Measurements from ENCODE around the gene FTCDNL1. TPM values are rescaled to one million over a fixed set of nuclear protein-coding genes. Genes with fewer than 3 reads are reported as not detected.

The FTCDNL1 gene
- total RNA-seq, 1 donor from 2014 or later, result 1.2 TPM

- H3K4me3 Mint-ChIP-seq (ENCODE audit: low read depth), result no peak overlapping the region
- TF ChIP-seq, protein P1, sequence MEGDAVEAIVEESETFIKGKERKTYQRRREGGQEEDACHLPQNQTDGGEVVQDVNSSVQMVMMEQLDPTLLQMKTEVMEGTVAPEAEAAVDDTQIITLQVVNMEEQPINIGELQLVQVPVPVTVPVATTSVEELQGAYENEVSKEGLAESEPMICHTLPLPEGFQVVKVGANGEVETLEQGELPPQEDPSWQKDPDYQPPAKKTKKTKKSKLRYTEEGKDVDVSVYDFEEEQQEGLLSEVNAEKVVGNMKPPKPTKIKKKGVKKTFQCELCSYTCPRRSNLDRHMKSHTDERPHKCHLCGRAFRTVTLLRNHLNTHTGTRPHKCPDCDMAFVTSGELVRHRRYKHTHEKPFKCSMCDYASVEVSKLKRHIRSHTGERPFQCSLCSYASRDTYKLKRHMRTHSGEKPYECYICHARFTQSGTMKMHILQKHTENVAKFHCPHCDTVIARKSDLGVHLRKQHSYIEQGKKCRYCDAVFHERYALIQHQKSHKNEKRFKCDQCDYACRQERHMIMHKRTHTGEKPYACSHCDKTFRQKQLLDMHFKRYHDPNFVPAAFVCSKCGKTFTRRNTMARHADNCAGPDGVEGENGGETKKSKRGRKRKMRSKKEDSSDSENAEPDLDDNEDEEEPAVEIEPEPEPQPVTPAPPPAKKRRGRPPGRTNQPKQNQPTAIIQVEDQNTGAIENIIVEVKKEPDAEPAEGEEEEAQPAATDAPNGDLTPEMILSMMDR (IDR thresholded peaks at IDR 0.05; ENCODE audit: unreplicated experiment), result no peak
- no peaks in the 10 kb centered on the region for H3K4me1 Mint-ChIP-seq (ENCODE audit: low read depth)
- H3K27me3 Mint-ChIP-seq, result no peaks in the 10 kb centered on the region
- no peak overlapping the region for H3K27ac Mint-ChIP-seq
- peaks cover 5% of the 10 kb centered on the region for H3K9me3 Mint-ChIP-seq (ENCODE audit: low read depth)
- no peak for DNase-seq (ENCODE audit: low spot score, unreplicated experiment)
- H3K36me3 Mint-ChIP-seq (ENCODE audit: insufficient read depth), result peaks cover 1% of the 10 kb centered on the region
These were observed 31.7 kb upstream of the FTCDNL1 start for GRCh38 chr2:199882667-199883066.

- Mint-ChIP-seq H3K27me3 (no peaks in the 10 kb centered on the region), H3K27ac (no peak overlapping the region), H3K4me3 (ENCODE audit: low read depth) (no peak overlapping the region), H3K36me3 (ENCODE audit: insufficient read depth) (peaks cover 6% of the 10 kb centered on the region), H3K9me3 (ENCODE audit: low read depth) (peaks cover 21% of the 10 kb centered on the region), H3K4me1 (ENCODE audit: low read depth) (no peaks in the 10 kb centered on the region)
- TF ChIP-seq, protein P1 (IDR thresholded peaks at IDR 0.05; ENCODE audit: unreplicated experiment), result no peak
- DNase-seq (ENCODE audit: low spot score, unreplicated experiment), result no peak
These were observed 24.4 kb upstream of the FTCDNL1 start for GRCh38 chr2:199875400-199875799.

- no peaks in the 10 kb centered on the region for H3K27me3 Mint-ChIP-seq
- TF ChIP-seq, protein P1 (IDR thresholded peaks at IDR 0.05; ENCODE audit: unreplicated experiment), result no peak
- H3K36me3 Mint-ChIP-seq (ENCODE audit: insufficient read depth), result peaks cover 6% of the 10 kb centered on the region
- H3K4me1 Mint-ChIP-seq (ENCODE audit: low read depth), result peaks cover 5% of the 10 kb centered on the region
- no peak overlapping the region for H3K27ac Mint-ChIP-seq
- no peak overlapping the region for H3K4me3 Mint-ChIP-seq (ENCODE audit: low read depth)
- peaks cover 21% of the 10 kb centered on the region for H3K9me3 Mint-ChIP-seq (ENCODE audit: low read depth)
- DNase-seq (ENCODE audit: low spot score, unreplicated experiment), result no peak
These were observed 23.2 kb upstream of the FTCDNL1 start for GRCh38 chr2:199874209-199874608.

- no peaks in the 10 kb centered on the region for H3K27me3 Mint-ChIP-seq
- H3K27ac Mint-ChIP-seq, result no peak overlapping the region
- H3K4me3 Mint-ChIP-seq (ENCODE audit: low read depth), result no peak overlapping the region
- DNase-seq (ENCODE audit: low spot score, unreplicated experiment), result no peak
- peaks cover 16% of the 10 kb centered on the region for H3K9me3 Mint-ChIP-seq (ENCODE audit: low read depth)
- H3K36me3 Mint-ChIP-seq (ENCODE audit: insufficient read depth), result peaks cover 5% of the 10 kb centered on the region
- H3K4me1 Mint-ChIP-seq (ENCODE audit: low read depth), result peaks cover 7% of the 10 kb centered on the region
- TF ChIP-seq, protein P1 (IDR thresholded peaks at IDR 0.05; ENCODE audit: unreplicated experiment), result no peak
These were observed 19.6 kb upstream of the FTCDNL1 start for GRCh38 chr2:199870581-199870980.

DNA sequence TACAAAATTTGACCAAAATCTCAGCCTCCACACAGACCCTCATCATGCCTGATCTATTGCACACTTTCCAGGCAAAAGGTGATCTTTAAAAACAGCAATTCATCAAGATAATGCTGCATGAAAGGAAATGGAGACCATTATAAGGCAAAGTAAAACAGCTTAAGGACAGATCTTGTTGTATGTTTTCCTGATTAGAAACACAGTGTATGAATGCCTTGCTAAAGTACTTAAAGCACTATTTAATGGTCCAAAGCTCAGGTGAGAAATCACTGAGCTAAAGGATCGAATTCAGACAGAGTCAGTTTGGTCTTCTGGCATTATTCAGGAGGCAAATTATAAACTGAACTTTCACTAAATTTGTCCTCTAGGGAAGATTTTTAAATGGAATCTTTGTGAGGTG is 18.7 kb upstream of the FTCDNL1 start:
- Mint-ChIP-seq H3K9me3 (ENCODE audit: low read depth) (peaks cover 9% of the 10 kb centered on the region), H3K4me1 (ENCODE audit: low read depth) (peaks cover 7% of the 10 kb centered on the region), H3K36me3 (ENCODE audit: insufficient read depth) (peaks cover 5% of the 10 kb centered on the region), H3K27ac (no peak overlapping the region), H3K27me3 (no peaks in the 10 kb centered on the region), H3K4me3 (ENCODE audit: low read depth) (no peak overlapping the region)
- TF ChIP-seq, protein P1 (IDR thresholded peaks at IDR 0.05; ENCODE audit: unreplicated experiment), result no peak
- no peak for DNase-seq (ENCODE audit: low spot score, unreplicated experiment)
